HEK293 (cell line): ENCODE data around the gene ANKRD28.
A peak's percentile ranks its signal among the peaks of the same experiment; 100 is the strongest.

ENCODE experiments used
- CTCF ChIA-PET: fragments of 350-600 bp; formaldehyde crosslinking; extraction: SDS; loops from one replicate; lab custom pipeline; 2021; ENCODE audit warnings: antibody characterized with exemption; lab: Yijun Ruan, JAX
- POLR2A ChIA-PET: fragments of 300-600 bp; formaldehyde crosslinking; extraction: SDS; loops from one replicate; lab custom pipeline; 2020; ENCODE audit warnings: antibody characterized with exemption, inconsistent platforms; lab: Yijun Ruan, JAX
- H3K27ac ChIP-seq: fragments of 200-500 bp; sonication (Bioruptor generic); 2 replicates; pipeline ENCODE4 v1.5.1; 2014; ENCODE audit warnings: low read depth, low read length, control low read depth, inconsistent platforms; ENCODE audit errors: extremely low read depth
- H3K36me3 ChIP-seq, 2 experiments: fragments of 200-500 bp in 1 of 2; sonication (Bioruptor generic) in 1 of 2; 1 replicate in 1 of 2; 2 replicates in 1 of 2; pipeline ENCODE4 v1.5.1; 2014 to 2017; ENCODE audit warnings: inconsistent platforms in 2 of 2, low read length in 2 of 2; ENCODE audit not compliant: control insufficient read depth in 2 of 2, insufficient read depth in 1 of 2
- H3K4me1 ChIP-seq: fragments of 200-500 bp; sonication (Bioruptor generic); 2 replicates; pipeline ENCODE4 v1.5.1; 2014; ENCODE audit warnings: mild to moderate bottlenecking, low read length, inconsistent platforms; ENCODE audit not compliant: control insufficient read depth, insufficient read depth
- H3K4me3 ChIP-seq: 2 replicates; pipeline ENCODE4 v1.5.1; 2011; ENCODE audit warnings: low read depth, mild to moderate bottlenecking, control low read depth, low read length, moderate library complexity
- H3K9me3 ChIP-seq: fragments of 200-500 bp; sonication (Bioruptor generic); 2 replicates; pipeline ENCODE4 v1.5.1; 2014; ENCODE audit warnings: low read depth, low read length, inconsistent platforms; ENCODE audit not compliant: control insufficient read depth, insufficient read depth
- BCL6B ChIP-seq: fragments of 450-650 bp; formaldehyde crosslinking; IDR thresholded peaks from 2 replicates; pipeline ENCODE4 v1.5.1; 2017; ENCODE audit warnings: missing biosample characterization, missing genetic modification characterization
- CTCF ChIP-seq: fragments of 450-650 bp; formaldehyde crosslinking; IDR thresholded peaks from 2 replicates; pipeline ENCODE4 v1.5.1; 2016; ENCODE audit warnings: missing biosample characterization, missing genetic modification characterization
- GLI4 ChIP-seq: fragments of 450-650 bp; formaldehyde crosslinking; IDR thresholded peaks from 2 replicates; pipeline ENCODE4 v1.5.1; 2016; ENCODE audit warnings: missing biosample characterization, missing genetic modification characterization
- GLIS1 ChIP-seq: fragments of 450-650 bp; formaldehyde crosslinking; IDR thresholded peaks from 2 replicates; pipeline ENCODE4 v1.5.1; 2016; ENCODE audit warnings: missing biosample characterization, missing genetic modification characterization
- KLF1 ChIP-seq: fragments of 450-650 bp; formaldehyde crosslinking; IDR thresholded peaks from 2 replicates; pipeline ENCODE4 v1.5.1; 2016; ENCODE audit warnings: missing biosample characterization, missing genetic modification characterization
- MEIS1 ChIP-seq: sonication (generic); formaldehyde crosslinking; IDR thresholded peaks from 2 replicates; pipeline ENCODE4 v1.8.1; 2022; ENCODE audit warnings: missing genetic modification reagents, mild to moderate bottlenecking, borderline replicate concordance
- PATZ1 ChIP-seq: fragments of 450-650 bp; formaldehyde crosslinking; IDR thresholded peaks from 2 replicates; pipeline ENCODE4 v1.5.1; 2016; ENCODE audit warnings: missing biosample characterization, missing genetic modification characterization
- SCRT1 ChIP-seq: fragments of 450-650 bp; formaldehyde crosslinking; IDR thresholded peaks from 2 replicates; pipeline ENCODE4 v1.5.1; 2016; ENCODE audit warnings: missing biosample characterization, missing genetic modification characterization, borderline replicate concordance
- ZBTB10 ChIP-seq: fragments of 450-650 bp; formaldehyde crosslinking; IDR thresholded peaks from 2 replicates; pipeline ENCODE4 v1.5.1; 2016; ENCODE audit warnings: missing biosample characterization, missing genetic modification characterization
- ZBTB20 ChIP-seq: fragments of 450-650 bp; formaldehyde crosslinking; IDR thresholded peaks from 2 replicates; pipeline ENCODE4 v1.5.1; 2016; ENCODE audit warnings: missing biosample characterization, missing genetic modification characterization
- ZBTB8A ChIP-seq: fragments of 450-650 bp; formaldehyde crosslinking; IDR thresholded peaks from 2 replicates; pipeline ENCODE4 v1.5.1; 2016; ENCODE audit warnings: missing biosample characterization, missing genetic modification characterization
- ZNF132 ChIP-seq: fragments of 450-650 bp; formaldehyde crosslinking; IDR thresholded peaks from 2 replicates; pipeline ENCODE4 v1.5.1; 2017; ENCODE audit warnings: missing biosample characterization, missing genetic modification characterization, borderline replicate concordance
- ZNF133 ChIP-seq: fragments of 450-650 bp; formaldehyde crosslinking; IDR thresholded peaks from 2 replicates; pipeline ENCODE4 v1.5.1; 2016; ENCODE audit warnings: missing biosample characterization, missing genetic modification characterization
- ZNF174 ChIP-seq: fragments of 450-650 bp; formaldehyde crosslinking; IDR thresholded peaks from 2 replicates; pipeline ENCODE4 v1.5.0; 2017; ENCODE audit warnings: missing biosample characterization, mild to moderate bottlenecking, missing genetic modification characterization
- ZNF2 ChIP-seq: fragments of 450-650 bp; formaldehyde crosslinking; IDR thresholded peaks from 2 replicates; pipeline ENCODE4 v1.5.1; 2016; ENCODE audit warnings: missing biosample characterization, missing genetic modification characterization
- ZNF221 ChIP-seq: fragments of 450-650 bp; formaldehyde crosslinking; IDR thresholded peaks from 2 replicates; pipeline ENCODE4 v1.5.1; 2017; ENCODE audit warnings: missing biosample characterization, missing genetic modification characterization, borderline replicate concordance
- ZNF239 ChIP-seq: fragments of 450-650 bp; formaldehyde crosslinking; IDR thresholded peaks from 2 replicates; pipeline ENCODE4 v1.5.1; 2016; ENCODE audit warnings: missing biosample characterization, missing genetic modification characterization
- ZNF302 ChIP-seq: fragments of 450-650 bp; formaldehyde crosslinking; IDR thresholded peaks from 2 replicates; pipeline ENCODE4 v1.5.1; 2016; ENCODE audit warnings: missing biosample characterization, missing genetic modification characterization, low read depth
- ZNF341 ChIP-seq: fragments of 450-650 bp; formaldehyde crosslinking; IDR thresholded peaks from 2 replicates; pipeline ENCODE4; 2016; ENCODE audit warnings: low read depth, missing biosample characterization, missing genetic modification characterization
- ZNF354C ChIP-seq: fragments of 450-650 bp; formaldehyde crosslinking; IDR thresholded peaks from 2 replicates; pipeline ENCODE4 v1.5.1; 2016; ENCODE audit warnings: missing biosample characterization, missing genetic modification characterization, low read depth, borderline replicate concordance
- ZNF394 ChIP-seq: fragments of 450-650 bp; formaldehyde crosslinking; IDR thresholded peaks from 2 replicates; pipeline ENCODE4 v1.5.1; 2016; ENCODE audit warnings: missing biosample characterization, missing genetic modification characterization, mild to moderate bottlenecking, moderate library complexity, borderline replicate concordance
- ZNF514 ChIP-seq: fragments of 450-650 bp; formaldehyde crosslinking; IDR thresholded peaks from 2 replicates; pipeline ENCODE4 v1.5.1; 2016; ENCODE audit warnings: missing biosample characterization, missing genetic modification characterization
- ZNF701 ChIP-seq: fragments of 450-650 bp; formaldehyde crosslinking; IDR thresholded peaks from 2 replicates; pipeline ENCODE4 v1.5.1; 2016; ENCODE audit warnings: missing biosample characterization, missing genetic modification characterization
- ZNF791 ChIP-seq: fragments of 450-650 bp; formaldehyde crosslinking; IDR thresholded peaks from 2 replicates; pipeline ENCODE4 v1.5.1; 2016; ENCODE audit warnings: missing biosample characterization, missing genetic modification characterization

ANKRD28 gene

GRCh38 chr3:15632212-15632580, 165.6 kb downstream of the ANKRD28 start:
- no peak overlapping the region for H3K4me3 ChIP-seq
- H3K9me3 ChIP-seq, result no peaks in the 10 kb centered on the region
- no peak for TF ChIP-seq ZNF354C (tag by site-specific recombination)
- peak; percentile 6; the same call in 1 of the 2 replicates for TF ChIP-seq ZBTB20 (tag by site-specific recombination)
- no peak for TF ChIP-seq GLI4 (tag by site-specific recombination)
- TF ChIP-seq CTCF (tag by site-specific recombination), result 0 out of 2 replicates have a peak, but pooled peaks have one; percentile 3
- H3K4me1 ChIP-seq, result peaks cover 38% of the 10 kb centered on the region
- H3K36me3 ChIP-seq, result no peaks in the 10 kb centered on the region
- H3K27ac ChIP-seq, result peak overlapping the region; percentile 33; the same call in 1 of the 2 replicates
- ChIA-PET POLR2A (no interaction called here), CTCF (no interaction called here)

GRCh38 chr3:15631426-15632211, 166.2 kb downstream of the ANKRD28 start:
- H3K27ac ChIP-seq, result no peak overlapping the region; the same call in 1 of the 2 replicates
- H3K4me1 ChIP-seq, result peaks cover 36% of the 10 kb centered on the region
- CTCF ChIA-PET, result interaction anchor here (0.7 to 3.1 kb wide), 4 partner anchors 24 to 224 kb away, joined by 3 to 16 read pairs (median 5); no protein-coding TSS in a partner anchor
- H3K36me3 ChIP-seq, result no peaks in the 10 kb centered on the region
- no peak overlapping the region for H3K4me3 ChIP-seq
- POLR2A ChIA-PET, result interaction anchor here (1.7 kb wide), 1 partner anchor 30 kb away, joined by 7 read pairs; the partner anchor contains the start of genes BTD and HACL1
- no peaks in the 10 kb centered on the region for H3K9me3 ChIP-seq
- TF ChIP-seq ZNF791 (tag by site-specific recombination) (no peak), ZNF239 (tag by site-specific recombination) (no peak), PATZ1 (no peak), ZNF221 (no peak), ZNF701 (tag by site-specific recombination) (no peak), BCL6B (tag by site-specific recombination) (no peak), CTCF (tag by site-specific recombination) (peak; percentile 54), SCRT1 (tag by site-specific recombination) (no peak), KLF1 (tag by site-specific recombination) (no peak), ZNF514 (tag by site-specific recombination) (no peak), ZNF133 (no peak), ZNF174 (tag by site-specific recombination) (no peak), GLIS1 (tag by site-specific recombination) (no peak), ZBTB10 (no peak), ZNF341 (tag by site-specific recombination) (peak; percentile 34; the same call in 1 of the 2 replicates), ZNF302 (no peak), ZBTB8A (tag by site-specific recombination) (no peak), ZNF132 (tag by site-specific recombination) (no peak), ZNF394 (no peak), MEIS1 (CRISPR knock-in tag) (no peak), ZNF2 (tag by site-specific recombination) (no peak)
